NCI-H1092 treated with DMSO at 0.1 percent for 48 hours (cell line): ENCODE measurements around the gene MAP3K5.

Experiments used
- DNase-seq: peaks from one replicate; lab custom pipeline; 2025; lab: John Stamatoyannopoulos, UW

MAP3K5 gene

DNA sequence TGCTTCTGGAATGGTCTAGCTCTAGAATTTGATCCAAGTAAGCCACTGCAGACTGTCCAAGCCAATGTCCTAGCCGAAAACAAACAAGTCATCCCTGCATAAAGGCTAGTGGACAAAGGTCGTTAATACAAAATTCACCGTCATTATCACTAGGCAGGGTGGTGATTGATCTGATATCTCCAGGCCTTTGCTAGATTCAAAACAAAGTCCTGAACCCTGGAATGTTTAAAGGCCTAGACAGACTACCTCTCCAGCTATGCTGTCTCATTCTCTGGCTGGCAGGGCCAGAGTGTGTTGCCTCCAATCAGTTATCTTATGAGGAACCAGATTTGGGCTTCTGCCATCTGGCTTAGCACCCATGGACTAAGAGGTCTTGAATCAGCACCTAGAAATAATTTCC lies 280.4 kb downstream of the MAP3K5 start:
- DNase-seq = no peak

DNA sequence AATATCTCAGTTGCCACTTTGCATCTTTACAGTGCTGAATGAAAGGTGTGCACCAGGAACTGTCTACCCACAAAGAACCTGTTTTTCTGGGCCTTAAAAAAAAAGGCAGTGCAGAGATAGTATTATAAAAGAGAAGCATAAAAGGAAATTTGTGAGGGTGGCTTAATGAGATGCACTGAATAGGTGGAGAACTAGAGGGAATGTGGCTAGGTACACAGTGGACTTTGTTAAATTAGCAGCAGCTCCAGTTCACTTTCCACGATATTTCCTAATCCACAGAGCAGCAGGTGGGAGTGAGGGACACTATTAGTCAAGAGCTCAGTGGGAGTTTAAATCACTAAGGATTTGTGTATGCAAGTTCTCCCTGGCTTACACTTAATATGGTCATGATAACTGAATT lies 280.9 kb downstream of the MAP3K5 start:
- DNase-seq = no peak

DNA sequence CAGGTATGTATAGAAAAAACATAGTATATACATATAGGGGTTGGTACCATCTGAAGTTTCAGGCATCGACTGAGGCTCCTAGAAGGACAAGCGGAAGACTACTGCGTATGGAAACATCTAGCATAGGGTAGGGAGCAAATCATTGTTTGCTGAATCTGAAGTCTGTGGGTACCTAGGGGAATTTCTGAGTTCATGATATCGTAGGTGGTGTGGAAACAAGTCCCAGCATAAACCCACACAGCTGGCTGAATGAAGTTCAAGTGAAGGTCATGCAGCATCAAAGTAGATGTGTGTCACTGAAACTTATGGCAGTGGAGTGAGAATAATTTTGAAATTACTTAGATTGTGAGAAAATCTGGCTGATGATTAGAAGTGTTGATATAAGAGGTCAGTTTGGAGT lies 281.5 kb downstream of the MAP3K5 start:
- DNase-seq = no peak

DNA sequence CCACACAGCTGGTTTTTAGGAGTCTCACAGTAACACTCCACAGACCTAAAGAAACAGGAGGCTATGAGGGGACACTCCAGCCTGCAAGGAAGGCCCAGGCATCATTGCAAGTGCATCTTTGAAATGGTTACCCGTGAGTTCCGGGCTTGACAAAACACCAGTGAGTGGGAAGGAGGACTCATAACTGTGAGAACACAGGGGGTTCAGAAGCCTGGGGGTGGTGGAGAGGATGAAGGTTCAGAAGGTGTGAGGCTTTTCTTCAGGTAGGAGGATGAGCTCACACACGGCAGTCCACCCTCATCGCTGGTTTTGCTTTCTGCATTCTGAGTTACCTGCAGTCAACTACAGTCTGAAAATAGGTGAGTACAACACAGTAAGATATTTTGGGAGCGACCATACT lies 282.0 kb downstream of the MAP3K5 start:
- DNase-seq = no peak

- no peak for DNase-seq
These were observed 283.4 kb downstream of the MAP3K5 start for GRCh38 chr6:136508725-136509392.
